CD8-positive, alpha-beta memory T cell (primary cell): Measurements from ENCODE around the gene RASL12. TPM values are rescaled to one million over a fixed set of nuclear protein-coding genes. Genes with fewer than 3 reads are reported as not detected.

ENCODE experiments used
- polyA plus RNA-seq: library from polyadenylated mRNA; unstranded; fragments of 300-500 nt; fragmentation: Illumina TruSeq; gene quantifications from one replicate; pipeline ENCODE4 v1.2.3, GENCODE V29; 2021
- total RNA-seq, 2 experiments: library from RNA; stranded (reverse); gene quantifications; one replicate each; pipeline ENCODE4 v1.2.3, GENCODE V29; 2021

Gene RASL12
- total and polyA plus RNA-seq, 3 experiments from 2014 or later: not detected

Other genes starting within 250 kb of the RASL12 start
- 10 to 100 TPM; 14.6 to 14.7 TPM for gene PIF1, start 242.3 kb downstream of the RASL12 start, total RNA-seq
- 0.25 TPM for gene PIF1, start 242.3 kb downstream of the RASL12 start, polyA plus RNA-seq
- gene PLEKHO2, start 226.1 kb downstream of the RASL12 start, total RNA-seq: 10 to 100 TPM; 15.8 to 16.1 TPM
- gene PLEKHO2, start 226.1 kb downstream of the RASL12 start, polyA plus RNA-seq: 33.3 TPM
- gene ANKDD1A, start 156.1 kb downstream of the RASL12 start, total RNA-seq: 1 to 10 TPM; 3.0 TPM
- gene ANKDD1A, start 156.1 kb downstream of the RASL12 start, polyA plus RNA-seq: 2.4 TPM
- 10 to 100 TPM; 66.3 to 67.4 TPM for gene SPG21, start 78.1 kb downstream of the RASL12 start, total RNA-seq
- 118 TPM for gene SPG21, start 78.1 kb downstream of the RASL12 start, polyA plus RNA-seq
- 10 to 100 TPM; 22.7 to 24.3 TPM for gene MTFMT, start 38.4 kb downstream of the RASL12 start, total RNA-seq
- 20.2 TPM for gene MTFMT, start 38.4 kb downstream of the RASL12 start, polyA plus RNA-seq
- gene SLC51B, start 22.6 kb downstream of the RASL12 start, total RNA-seq: not detected
- not detected for gene SLC51B, start 22.6 kb downstream of the RASL12 start, polyA plus RNA-seq
- not detected for gene KBTBD13, start 8.8 kb upstream of the RASL12 start, total RNA-seq
- not detected for gene KBTBD13, start 8.8 kb upstream of the RASL12 start, polyA plus RNA-seq
- 1 to 10 TPM; 3.5 TPM for gene UBAP1L, start 47.2 kb upstream of the RASL12 start, total RNA-seq
- 0.45 TPM for gene UBAP1L, start 47.2 kb upstream of the RASL12 start, polyA plus RNA-seq
- 10 to 100 TPM; 33.6 to 39.6 TPM for gene PDCD7, start 65.8 kb upstream of the RASL12 start, total RNA-seq
- gene PDCD7, start 65.8 kb upstream of the RASL12 start, polyA plus RNA-seq: 21.7 TPM
- 10 to 100 TPM; 60.5 to 65.6 TPM for gene CLPX, start 117.4 kb upstream of the RASL12 start, total RNA-seq
- 28.9 TPM for gene CLPX, start 117.4 kb upstream of the RASL12 start, polyA plus RNA-seq
- gene CILP, start 143.5 kb upstream of the RASL12 start, total RNA-seq: under 1 TPM in 1 of 2 experiments, not detected in 1; 0.04 TPM
- 0.08 TPM for gene CILP, start 143.5 kb upstream of the RASL12 start, polyA plus RNA-seq
- 10 to 100 TPM; 14.1 to 14.7 TPM for gene PARP16, start 218.9 kb upstream of the RASL12 start, total RNA-seq
- 30.9 TPM for gene PARP16, start 218.9 kb upstream of the RASL12 start, polyA plus RNA-seq
- gene RNU5A-1, start 228.1 kb upstream of the RASL12 start, total RNA-seq: not detected
- gene RNU5A-1, start 228.1 kb upstream of the RASL12 start, polyA plus RNA-seq: not detected
- gene RNU5B-1, start 236.7 kb upstream of the RASL12 start, total RNA-seq: not detected
- gene RNU5B-1, start 236.7 kb upstream of the RASL12 start, polyA plus RNA-seq: not detected